ENCODE measurements around the gene ZNF575. TPM values are rescaled to one million over a fixed set of nuclear protein-coding genes. Genes with fewer than 3 reads are reported as not detected.

Gene ZNF575
- total and polyA plus RNA-seq, 4 donors, result 0.08 to 1.0 (median 0.49) TPM

- H3K4me3 ChIP-seq (ENCODE audit: low read depth in 1 of 3, low read length in 3 of 3), result no peak overlapping the region
- H3K27me3 ChIP-seq (ENCODE audit: control insufficient read depth in 4 of 4, insufficient read depth in 4 of 4, low read length in 3 of 4), result no peaks in the 10 kb centered on the region
- TF ChIP-seq, protein P1, sequence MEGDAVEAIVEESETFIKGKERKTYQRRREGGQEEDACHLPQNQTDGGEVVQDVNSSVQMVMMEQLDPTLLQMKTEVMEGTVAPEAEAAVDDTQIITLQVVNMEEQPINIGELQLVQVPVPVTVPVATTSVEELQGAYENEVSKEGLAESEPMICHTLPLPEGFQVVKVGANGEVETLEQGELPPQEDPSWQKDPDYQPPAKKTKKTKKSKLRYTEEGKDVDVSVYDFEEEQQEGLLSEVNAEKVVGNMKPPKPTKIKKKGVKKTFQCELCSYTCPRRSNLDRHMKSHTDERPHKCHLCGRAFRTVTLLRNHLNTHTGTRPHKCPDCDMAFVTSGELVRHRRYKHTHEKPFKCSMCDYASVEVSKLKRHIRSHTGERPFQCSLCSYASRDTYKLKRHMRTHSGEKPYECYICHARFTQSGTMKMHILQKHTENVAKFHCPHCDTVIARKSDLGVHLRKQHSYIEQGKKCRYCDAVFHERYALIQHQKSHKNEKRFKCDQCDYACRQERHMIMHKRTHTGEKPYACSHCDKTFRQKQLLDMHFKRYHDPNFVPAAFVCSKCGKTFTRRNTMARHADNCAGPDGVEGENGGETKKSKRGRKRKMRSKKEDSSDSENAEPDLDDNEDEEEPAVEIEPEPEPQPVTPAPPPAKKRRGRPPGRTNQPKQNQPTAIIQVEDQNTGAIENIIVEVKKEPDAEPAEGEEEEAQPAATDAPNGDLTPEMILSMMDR (IDR thresholded peaks at IDR 0.05; ENCODE audit: low read depth, low read length, missing input control), result no peak
- no peak for TF ChIP-seq SP1 (IDR thresholded peaks at IDR 0.05)
- no peak for TF ChIP-seq NR2F2 (IDR thresholded peaks at IDR 0.05)
- TF ChIP-seq GABPA (IDR thresholded peaks at IDR 0.05 in 1 of 2, conservative IDR thresholded peaks at IDR 0.05 in 1 of 2), result no peak
- TF ChIP-seq FOXA2 (IDR thresholded peaks at IDR 0.05), result no peak
- no peak for TF ChIP-seq REST (IDR thresholded peaks at IDR 0.05)
- TF ChIP-seq HNF4G (IDR thresholded peaks at IDR 0.05), result no peak
- peaks cover 0 to 20% (median 5%) of the 10 kb centered on the region in 4 donors for H3K36me3 ChIP-seq (ENCODE audit: control insufficient read depth in 4 of 4, insufficient read depth in 3 of 4, low read depth in 1 of 4, low read length in 3 of 4)
- no peaks in the 10 kb centered on the region for H3K9me3 ChIP-seq (ENCODE audit: control insufficient read depth in 4 of 4, low read length in 3 of 4)
- no peak overlapping the region for H3K9ac ChIP-seq (ENCODE audit: low read depth in 1 of 2, low read length in 2 of 2)
- H3K27ac ChIP-seq (ENCODE audit: low read depth in 1 of 2, low read length in 2 of 2), result no peak overlapping the region
- no peak for DNase-seq (ENCODE audit: low spot score)
- 96% methylated on average over 6 of the region's 6 CpGs for WGBS
- no peaks in the 10 kb centered on the region for H3K4me1 ChIP-seq (ENCODE audit: control insufficient read depth in 4 of 4, insufficient read depth in 4 of 4, low read length in 3 of 4)
Observed at GRCh38 chr19:43483281-43483680, 49.7 kb upstream of the ZNF575 start.

GRCh38 chr19:43485951-43486350 lies 47.0 kb upstream of the ZNF575 start:
- no peaks in the 10 kb centered on the region for H3K9me3 ChIP-seq (ENCODE audit: control insufficient read depth in 4 of 4, low read length in 3 of 4)

More at GRCh38 chr19:43485951-43486350, 47.0 kb upstream of the ZNF575 start:
- H3K27me3 ChIP-seq (ENCODE audit: control insufficient read depth in 4 of 4, insufficient read depth in 4 of 4, low read length in 3 of 4), result no peaks in the 10 kb centered on the region
- peaks cover 0 to 10% (median 1%) of the 10 kb centered on the region in 4 donors for H3K36me3 ChIP-seq (ENCODE audit: control insufficient read depth in 4 of 4, insufficient read depth in 3 of 4, low read depth in 1 of 4, low read length in 3 of 4)
- no peak overlapping the region for H3K27ac ChIP-seq (ENCODE audit: low read depth in 1 of 2, low read length in 2 of 2)
- WGBS, result 87% methylated on average over 6 of the region's 6 CpGs
- TF ChIP-seq ZBTB33 (IDR thresholded peaks at IDR 0.05), result no peak
- H3K9ac ChIP-seq (ENCODE audit: low read depth in 1 of 2, low read length in 2 of 2), result no peak overlapping the region
- H3K4me3 ChIP-seq (ENCODE audit: low read depth in 1 of 3, low read length in 3 of 3), result no peak overlapping the region
- peaks cover 3 to 8% (median 5%) of the 10 kb centered on the region in 4 donors for H3K4me1 ChIP-seq (ENCODE audit: control insufficient read depth in 4 of 4, insufficient read depth in 4 of 4, low read length in 3 of 4)
- no peak for DNase-seq (ENCODE audit: low spot score)
